ENCODE results near the gene SULF2. TPM values are rescaled to one million over a fixed set of nuclear protein-coding genes. Genes with fewer than 3 reads are reported as not detected.
A peak's percentile ranks its signal among the peaks of the same experiment; 100 is the strongest.

Gene SULF2
- total RNA-seq, 1 donor from 2014 or later = 94.5 TPM

- Mint-ChIP-seq H3K4me1 (ENCODE audit: low read depth) (peaks cover 20% of the 10 kb centered on the region), H3K9me3 (ENCODE audit: low read depth) (no peaks in the 10 kb centered on the region), H3K36me3 (ENCODE audit: insufficient read depth) (no peaks in the 10 kb centered on the region), H3K27ac (no peak overlapping the region), H3K4me3 (ENCODE audit: low read depth) (no peak overlapping the region), H3K27me3 (peaks cover 9% of the 10 kb centered on the region)
- DNase-seq (ENCODE audit: low spot score, unreplicated experiment) = no peak
- TF ChIP-seq CTCF (IDR thresholded peaks at IDR 0.05; ENCODE audit: unreplicated experiment) = no peak
Observed at GRCh38 chr20:47789764-47790579, 4.7 kb upstream of the SULF2 start.

- TF ChIP-seq CTCF (IDR thresholded peaks at IDR 0.05; ENCODE audit: unreplicated experiment) = no peak
- Mint-ChIP-seq H3K36me3 (ENCODE audit: insufficient read depth) (no peaks in the 10 kb centered on the region), H3K27ac (no peak overlapping the region), H3K9me3 (ENCODE audit: low read depth) (no peaks in the 10 kb centered on the region), H3K4me3 (ENCODE audit: low read depth) (no peak overlapping the region), H3K4me1 (ENCODE audit: low read depth) (peaks cover 24% of the 10 kb centered on the region), H3K27me3 (peaks cover 12% of the 10 kb centered on the region)
- DNase-seq (ENCODE audit: low spot score, unreplicated experiment) = no peak
Observed at GRCh38 chr20:47789081-47789763, 3.9 kb upstream of the SULF2 start.

- no peaks in the 10 kb centered on the region for H3K36me3 Mint-ChIP-seq (ENCODE audit: insufficient read depth)
- H3K4me3 Mint-ChIP-seq (ENCODE audit: low read depth) = no peak overlapping the region
- no peak for DNase-seq (ENCODE audit: low spot score, unreplicated experiment)
- H3K27me3 Mint-ChIP-seq = peaks cover 12% of the 10 kb centered on the region
- H3K27ac Mint-ChIP-seq = no peak overlapping the region
- no peak for TF ChIP-seq CTCF (IDR thresholded peaks at IDR 0.05; ENCODE audit: unreplicated experiment)
- H3K9me3 Mint-ChIP-seq (ENCODE audit: low read depth) = no peaks in the 10 kb centered on the region
- H3K4me1 Mint-ChIP-seq (ENCODE audit: low read depth) = peaks cover 29% of the 10 kb centered on the region
Observed at GRCh38 chr20:47788741-47789080, 3.4 kb upstream of the SULF2 start.

- no peak for DNase-seq (ENCODE audit: low spot score, unreplicated experiment)
- TF ChIP-seq CTCF (IDR thresholded peaks at IDR 0.05; ENCODE audit: unreplicated experiment) = no peak
- Mint-ChIP-seq H3K4me3 (ENCODE audit: low read depth) (peak overlapping the region; percentile 94), H3K27ac (peak overlapping the region; percentile 99), H3K36me3 (ENCODE audit: insufficient read depth) (no peaks in the 10 kb centered on the region), H3K4me1 (ENCODE audit: low read depth) (peaks cover 30% of the 10 kb centered on the region), H3K27me3 (peaks cover 12% of the 10 kb centered on the region), H3K9me3 (ENCODE audit: low read depth) (no peaks in the 10 kb centered on the region)
Observed at GRCh38 chr20:47786765-47787107, 1.5 kb upstream of the SULF2 start.

- peak; percentile 72 for TF ChIP-seq CTCF (IDR thresholded peaks at IDR 0.05; ENCODE audit: unreplicated experiment)
- Mint-ChIP-seq H3K9me3 (ENCODE audit: low read depth) (no peaks in the 10 kb centered on the region), H3K27me3 (peaks cover 12% of the 10 kb centered on the region), H3K4me3 (ENCODE audit: low read depth) (peak overlapping the region; percentile 94), H3K36me3 (ENCODE audit: insufficient read depth) (no peaks in the 10 kb centered on the region), H3K27ac (peak overlapping the region; percentile 99), H3K4me1 (ENCODE audit: low read depth) (peaks cover 30% of the 10 kb centered on the region)
- peak; percentile 57 for DNase-seq (ENCODE audit: low spot score, unreplicated experiment)
Observed at GRCh38 chr20:47785854-47786764, 828 bp upstream of the SULF2 start.
